CD4-positive, alpha-beta T cell treated with Interleukin-1 beta for 1 hour (primary cell): ENCODE results near the gene ANAPC1.
"Not testable (repeated sequence)": the region's sequence is repeated elsewhere in the genome, so short reads cannot be mapped to it uniquely, and the experiment has no call there.

ENCODE experiments used
- DNase-seq, 2 donors: peaks; one replicate each; pipeline ENCODE4 v3.0.0-alpha.2; 2020 to 2022

ANAPC1 gene

GRCh38 chr2:111903930-111904439 is 20.0 kb upstream of the ANAPC1 start:
- no peak for DNase-seq

GRCh38 chr2:111903516-111903915 is 19.5 kb upstream of the ANAPC1 start:
- no peak for DNase-seq

- no peak for DNase-seq
Measured at GRCh38 chr2:111900859-111901258, 16.9 kb upstream of the ANAPC1 start.

- DNase-seq = peak; percentile 7 to 16
Measured at GRCh38 chr2:111898703-111899514, 14.9 kb upstream of the ANAPC1 start.

- DNase-seq = peak; percentile 37 to 41
Measured at GRCh38 chr2:111897924-111898702, 14.1 kb upstream of the ANAPC1 start, which contains the start of gene MERTK. MERTK (plus strand) TSS chr2:111898607; CDS start chr2:111898736, 129 bp downstream.

GRCh38 chr2:111897630-111897923 is 13.6 kb upstream of the ANAPC1 start:
- no peak for DNase-seq

- DNase-seq = no peak
Measured at GRCh38 chr2:111896576-111896975, 12.6 kb upstream of the ANAPC1 start.

- no peak for DNase-seq
Measured at GRCh38 chr2:111896024-111896423, 12.0 kb upstream of the ANAPC1 start.

- DNase-seq = no peak
Measured at GRCh38 chr2:111884592-111884964, 585 bp upstream of the ANAPC1 start.

- not testable (repeated sequence) for DNase-seq
Measured at GRCh38 chr2:111872806-111873205, 11.2 kb downstream of the ANAPC1 start.

- DNase-seq = not testable (repeated sequence)
Measured at GRCh38 chr2:111865124-111865523, 18.9 kb downstream of the ANAPC1 start.

GRCh38 chr2:111860005-111860404 is 24.0 kb downstream of the ANAPC1 start:
- not testable (repeated sequence) for DNase-seq

GRCh38 chr2:111852544-111852943 is 31.4 kb downstream of the ANAPC1 start:
- not testable (repeated sequence) for DNase-seq

- peak in 1 of 2 donors; percentile 24 for DNase-seq
Measured at GRCh38 chr2:111850646-111851045, 33.3 kb downstream of the ANAPC1 start.

- not testable (repeated sequence) for DNase-seq
Measured at GRCh38 chr2:111839625-111840282, 44.2 kb downstream of the ANAPC1 start.

- DNase-seq = not testable (repeated sequence)
Measured at GRCh38 chr2:111838992-111839391, 45.0 kb downstream of the ANAPC1 start.

- DNase-seq = not testable (repeated sequence)
Measured at GRCh38 chr2:111834221-111834620, 49.8 kb downstream of the ANAPC1 start.

GRCh38 chr2:111830479-111830878 is 53.5 kb downstream of the ANAPC1 start:
- DNase-seq = not testable (repeated sequence)

GRCh38 chr2:111828217-111828766 is 55.7 kb downstream of the ANAPC1 start:
- DNase-seq = not testable (repeated sequence)

- not testable (repeated sequence) for DNase-seq
Measured at GRCh38 chr2:111812970-111813622, 70.9 kb downstream of the ANAPC1 start.

GRCh38 chr2:111790633-111791032 is 93.4 kb downstream of the ANAPC1 start:
- DNase-seq = not testable (repeated sequence)

GRCh38 chr2:111784081-111784480 is 99.9 kb downstream of the ANAPC1 start:
- not testable (repeated sequence) for DNase-seq
